Right lobe of liver (tissue), 4 donors: ENCODE measurements around the gene FAAP20.

ENCODE experiments used
- CTCF ChIP-seq, 4 donors: fragments of 200-600 bp in 3 of 4; fragments of 450-650 bp in 1 of 4; IDR thresholded peaks; one replicate each; pipeline versions ENCODE4 v1.5.1 to v1.8.0; 2016 to 2022; ENCODE audit warnings: antibody characterized with exemption in 4 of 4, mild to moderate bottlenecking in 2 of 4
- POLR2A ChIP-seq: fragments of 450-650 bp; IDR thresholded peaks from one replicate; pipeline ENCODE4 v1.6.1; 2017; ENCODE audit warnings: antibody characterized with exemption, mild to moderate bottlenecking
- donor health status: DM: no; HTN: no; CAD: no.
- donor health status: DM: no; HTN: no; CAD: no.
- donor health status: DM: no; HTN: yes; CAD: no.

GRCh38 chr1:2155788-2156187 lies 38.8 kb downstream of the FAAP20 start:
- TF ChIP-seq CTCF (IDR thresholded peaks at IDR 0.05) (no peak), POLR2A (no peak)
